Activated T-helper 2 cell treated with anti-CD3 and anti-CD28 coated beads, Interferon-gamma antibody, Interleukin-2, Interleukin-4, amounts not matched to agents 10 μg/mL and 5 μg/mL and 100 μg/mL, durations not matched to agents 14 hours and 24 hours and 36 hours (primary cell): ENCODE results near the gene SZT2. TPM values are rescaled to one million over a fixed set of nuclear protein-coding genes. Genes with fewer than 3 reads are reported as not detected.
"Not testable (repeated sequence)": the region's sequence is repeated elsewhere in the genome, so short reads cannot be mapped to it uniquely, and the experiment has no call there.

ENCODE experiments used
- DNase-seq: peaks from one replicate; pipeline ENCODE4 v3.0.0; 2021; ENCODE audit warnings: low spot score
- H3K27ac Mint-ChIP-seq: one replicate; pipeline ENCODE4 v1.8.0; 2021; ENCODE audit warnings: mixed read lengths
- H3K27me3 Mint-ChIP-seq: one replicate; pipeline ENCODE4 v1.8.0; 2021; ENCODE audit warnings: low read depth, mixed read lengths
- H3K36me3 Mint-ChIP-seq: one replicate; pipeline ENCODE4 v1.8.0; 2021; ENCODE audit warnings: low read depth, mixed read lengths
- H3K4me1 Mint-ChIP-seq: one replicate; pipeline ENCODE4 v1.8.0; 2021; ENCODE audit warnings: low read depth, mixed read lengths
- H3K4me3 Mint-ChIP-seq: one replicate; pipeline ENCODE4 v1.8.0; 2021; ENCODE audit warnings: low read depth, mild to moderate bottlenecking, moderate library complexity, mixed read lengths
- H3K9me3 Mint-ChIP-seq: one replicate; pipeline ENCODE4 v1.8.0; 2021; ENCODE audit warnings: mixed read lengths
- intact Hi-C: fragments of 100-400 bp; cut with micrococcal nuclease; formaldehyde crosslinking; loops from one replicate; pipeline ENCODE4 v1.15.1; 2023
- total RNA-seq: library from RNA; stranded (reverse); gene quantifications from 2 replicates; pipeline ENCODE4 v1.2.3, GENCODE V29; 2022

The SZT2 gene
- total RNA-seq, 1 donor from 2014 or later = 56.6 TPM

GRCh38 chr1:43366601-43367025, 23.1 kb upstream of the SZT2 start:
- intact Hi-C loops = loop anchor here (5.0 to 10.0 kb wide), 3 partner anchors 88 to 682 kb away; partner anchors contain the start of genes CFAP57, EBNA1BP2, HYI and YBX1
- Mint-ChIP-seq H3K4me1 (peaks cover 42% of the 10 kb centered on the region), H3K4me3 (peak overlapping the region; percentile 91), H3K36me3 (peaks cover 58% of the 10 kb centered on the region), H3K27me3 (no peaks in the 10 kb centered on the region), H3K9me3 (no peaks in the 10 kb centered on the region), H3K27ac (peak overlapping the region; percentile 85)
- DNase-seq = no peak

DNA sequence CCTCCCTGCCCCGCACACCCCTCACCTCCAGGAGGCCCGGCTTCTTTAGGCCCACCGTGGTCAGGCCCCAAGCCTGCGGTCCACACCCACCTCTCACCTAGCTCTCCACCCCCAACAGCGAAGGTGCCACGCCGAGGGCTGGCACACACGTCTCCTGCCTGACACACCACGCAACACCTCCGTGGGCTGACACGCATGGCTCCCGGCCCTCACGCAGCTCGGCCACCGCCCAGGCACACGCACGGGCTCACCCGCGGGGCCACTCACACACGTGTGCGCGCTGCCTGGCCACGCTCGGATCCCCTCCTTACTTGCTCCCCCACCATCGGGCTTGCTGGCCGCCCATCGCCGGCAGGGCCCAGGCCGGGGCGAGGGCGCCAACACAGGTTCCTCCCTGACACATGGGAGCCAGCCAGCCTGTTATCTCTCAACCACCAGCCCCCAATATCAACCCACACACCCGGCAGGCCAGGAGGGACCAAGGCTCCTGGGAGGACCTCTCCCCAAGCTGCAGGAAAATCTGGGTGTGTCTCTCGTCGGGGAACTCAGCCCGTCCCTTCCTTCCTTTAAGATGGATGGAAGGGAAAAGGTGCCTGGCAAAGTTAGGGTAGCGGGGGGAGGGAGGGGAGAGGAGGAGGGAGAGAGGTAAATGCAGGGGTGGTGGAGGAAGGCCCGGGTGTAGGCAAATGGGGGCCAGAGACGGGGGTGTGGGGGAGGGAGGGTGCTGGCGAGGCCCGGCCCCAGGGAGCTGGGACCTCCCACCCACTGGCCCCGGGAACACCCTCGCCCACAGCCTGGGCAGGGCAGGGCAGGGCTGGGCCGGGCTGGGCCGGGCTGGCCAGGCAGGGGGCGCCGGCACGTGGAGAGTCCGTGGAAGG, 22.4 kb upstream of the SZT2 start:
- Mint-ChIP-seq H3K36me3 (peaks cover 52% of the 10 kb centered on the region), H3K9me3 (no peaks in the 10 kb centered on the region), H3K4me3 (peak overlapping the region; percentile 91), H3K4me1 (peaks cover 36% of the 10 kb centered on the region), H3K27ac (peak overlapping the region; percentile 85), H3K27me3 (no peaks in the 10 kb centered on the region)
- intact Hi-C loops = loop anchor here (5.0 to 10.0 kb wide), 3 partner anchors 88 to 682 kb away; partner anchors contain the start of genes CFAP57, EBNA1BP2, HYI and YBX1
- DNase-seq = no peak

DNA sequence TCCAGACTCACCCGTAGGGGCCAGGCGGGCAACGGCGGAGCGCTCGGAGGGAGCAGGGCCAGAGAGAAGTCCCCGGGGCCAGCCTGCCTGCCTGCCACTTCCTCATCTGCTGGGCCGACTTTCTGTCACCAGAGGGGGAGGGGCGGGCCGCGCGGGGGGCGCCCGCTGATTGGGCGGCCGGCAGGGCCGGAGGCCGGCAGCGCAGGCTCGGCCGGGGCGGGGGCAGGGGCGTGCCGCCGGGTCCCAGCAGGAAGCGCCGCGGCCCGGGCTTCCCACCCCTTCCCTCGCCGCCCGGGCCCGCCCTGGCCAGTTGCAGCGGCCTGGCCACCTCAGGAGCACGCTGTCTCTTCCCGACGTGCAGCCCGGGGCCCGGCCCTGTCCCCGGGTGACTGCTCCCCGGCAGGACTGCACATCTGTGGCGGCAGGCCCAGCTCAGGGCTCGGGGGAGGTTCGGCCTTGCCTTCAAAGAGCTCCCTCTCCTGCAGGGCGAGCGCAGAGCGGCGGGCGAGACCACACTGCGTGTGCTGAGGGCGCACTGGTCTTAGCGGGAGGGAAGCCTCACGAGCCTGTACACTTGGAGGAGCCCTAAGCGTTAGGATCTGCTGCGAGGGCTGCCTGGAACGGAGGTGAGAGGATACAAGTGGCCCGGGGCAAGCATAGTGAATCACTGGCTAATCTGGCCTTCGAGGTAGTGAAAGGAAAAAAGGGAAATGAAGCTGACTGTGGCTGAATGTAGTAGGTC, 21.6 kb upstream of the SZT2 start, which contains the start of gene ELOVL1:
ELOVL1 (minus strand) TSS at position 108 of the 742 bp plus-strand sequence. CDS start 2,402 bp downstream, outside the sequence.
- Mint-ChIP-seq H3K36me3 (peaks cover 46% of the 10 kb centered on the region), H3K9me3 (no peaks in the 10 kb centered on the region), H3K4me3 (peak within 1 kb of the TSS; percentile 97), H3K4me1 (peaks cover 35% of the 10 kb centered on the region), H3K27me3 (no peaks in the 10 kb centered on the region), H3K27ac (peak within 1 kb of the TSS; percentile 88)
- peak; percentile 86 for DNase-seq
- intact Hi-C loops = loop anchor here (1.0 to 10.0 kb wide), 5 partner anchors 10 to 683 kb away; partner anchors contain the start of genes CDC20, CFAP57, EBNA1BP2 and HYI

GRCh38 chr1:43368646-43369020, 21.1 kb upstream of the SZT2 start:
- Mint-ChIP-seq H3K4me1 (peaks cover 31% of the 10 kb centered on the region), H3K4me3 (peak overlapping the region; percentile 97), H3K36me3 (peaks cover 41% of the 10 kb centered on the region), H3K27ac (peak overlapping the region; percentile 88), H3K27me3 (no peaks in the 10 kb centered on the region), H3K9me3 (no peaks in the 10 kb centered on the region)
- no peak for DNase-seq
- intact Hi-C loops = loop anchor here (1.0 to 10.0 kb wide), 5 partner anchors 10 to 684 kb away; partner anchors contain the start of genes CDC20, CFAP57, EBNA1BP2 and HYI

DNA sequence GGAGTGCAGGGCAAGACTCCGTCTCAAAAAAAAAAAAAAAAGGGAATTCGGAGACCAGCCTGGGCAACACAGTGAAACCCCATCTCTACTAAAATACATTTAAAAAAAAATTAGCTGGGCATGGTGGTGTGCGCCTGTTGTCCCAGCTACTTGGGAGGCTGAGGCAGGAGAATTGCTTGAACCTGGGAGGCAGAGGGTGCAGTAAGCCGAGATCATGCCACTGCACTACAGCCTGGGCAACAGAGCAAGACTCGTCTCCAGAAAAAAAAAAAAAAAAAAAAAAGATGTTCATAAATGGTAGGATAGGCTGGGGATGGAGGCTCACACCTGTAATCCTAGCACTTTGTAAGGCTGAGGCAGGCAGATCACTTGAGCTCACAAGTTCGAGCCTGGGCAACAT, 19.9 kb upstream of the SZT2 start:
- not testable (repeated sequence) for H3K27ac Mint-ChIP-seq, DNase-seq, H3K9me3 Mint-ChIP-seq, H3K27me3 Mint-ChIP-seq, H3K4me3 Mint-ChIP-seq
- peaks cover 28% of the 10 kb centered on the region for H3K4me1 Mint-ChIP-seq
- intact Hi-C loops = loop anchor here (5.0 to 10.0 kb wide), 3 partner anchors 85 to 685 kb away; partner anchors contain the start of genes CFAP57, EBNA1BP2, HYI and YBX1
- peaks cover 29% of the 10 kb centered on the region for H3K36me3 Mint-ChIP-seq

DNA sequence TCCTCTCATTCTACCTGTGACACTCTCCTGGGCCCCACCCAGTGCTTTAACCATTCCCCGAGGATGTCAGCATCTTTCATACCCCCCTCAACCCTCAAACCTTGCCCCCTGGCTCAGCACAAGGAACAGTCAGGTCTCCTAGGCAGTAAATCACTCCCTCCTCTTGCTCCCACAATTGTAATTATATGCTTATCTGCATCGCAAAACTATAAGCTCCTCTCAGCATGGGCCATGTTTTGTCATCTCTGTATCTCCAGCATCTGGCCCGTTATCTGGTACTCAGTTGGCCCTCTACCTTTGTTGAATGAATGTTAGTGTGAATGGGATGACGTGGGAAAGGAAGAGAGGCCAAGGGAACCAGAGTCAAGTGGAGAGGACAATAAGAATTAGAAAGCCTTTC, 19.1 kb upstream of the SZT2 start:
- H3K27me3 Mint-ChIP-seq = no peaks in the 10 kb centered on the region
- no peaks in the 10 kb centered on the region for H3K9me3 Mint-ChIP-seq
- peaks cover 22% of the 10 kb centered on the region for H3K4me1 Mint-ChIP-seq
- intact Hi-C loops = no loop called here
- H3K27ac Mint-ChIP-seq = no peak overlapping the region
- no peak for DNase-seq
- peaks cover 21% of the 10 kb centered on the region for H3K36me3 Mint-ChIP-seq
- peak overlapping the region; percentile 22 for H3K4me3 Mint-ChIP-seq

- Mint-ChIP-seq H3K27me3 (no peaks in the 10 kb centered on the region), H3K36me3 (peaks cover 15% of the 10 kb centered on the region), H3K9me3 (no peaks in the 10 kb centered on the region), H3K4me3 (no peak overlapping the region), H3K27ac (no peak overlapping the region), H3K4me1 (peaks cover 14% of the 10 kb centered on the region)
- no peak for DNase-seq
- intact Hi-C loops = no loop called here
Measured at GRCh38 chr1:43372172-43372571, 17.5 kb upstream of the SZT2 start.

- H3K36me3 Mint-ChIP-seq = peaks cover 12% of the 10 kb centered on the region
- no peaks in the 10 kb centered on the region for H3K9me3 Mint-ChIP-seq
- intact Hi-C loops = no loop called here
- H3K27ac Mint-ChIP-seq = no peak overlapping the region
- H3K27me3 Mint-ChIP-seq = no peaks in the 10 kb centered on the region
- no peak overlapping the region for H3K4me3 Mint-ChIP-seq
- H3K4me1 Mint-ChIP-seq = peaks cover 13% of the 10 kb centered on the region
- DNase-seq = no peak
Measured at GRCh38 chr1:43373066-43373940, 16.4 kb upstream of the SZT2 start.

DNA sequence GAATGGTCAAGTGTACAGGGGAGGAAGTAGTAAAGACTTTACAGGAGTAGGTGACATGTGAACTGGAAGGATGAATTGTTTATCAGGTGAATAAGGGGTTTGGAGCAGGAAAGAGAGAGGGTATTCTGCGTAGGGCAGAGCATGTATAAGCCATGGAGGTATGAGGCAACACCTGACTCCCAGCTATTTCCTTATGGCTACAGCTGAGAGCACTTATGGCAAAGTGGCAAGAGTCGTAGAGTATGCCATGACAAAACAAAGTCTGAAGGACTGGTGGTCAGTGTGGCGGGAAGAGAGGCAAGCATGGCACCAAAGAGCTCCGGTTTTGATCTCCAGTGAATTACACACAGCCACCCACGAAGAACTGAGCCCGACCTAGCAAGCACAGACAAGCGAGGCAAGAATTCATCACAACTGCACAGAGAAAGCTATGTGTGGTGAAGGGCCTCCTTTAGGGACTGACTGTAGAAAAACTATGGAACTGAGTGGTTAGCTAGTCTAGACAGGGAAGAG, 12.9 kb upstream of the SZT2 start:
- intact Hi-C loops = no loop called here
- Mint-ChIP-seq H3K9me3 (no peaks in the 10 kb centered on the region), H3K36me3 (peaks cover 21% of the 10 kb centered on the region), H3K4me3 (no peak overlapping the region), H3K27me3 (no peaks in the 10 kb centered on the region), H3K27ac (no peak overlapping the region), H3K4me1 (peaks cover 2% of the 10 kb centered on the region)
- DNase-seq = no peak

DNA sequence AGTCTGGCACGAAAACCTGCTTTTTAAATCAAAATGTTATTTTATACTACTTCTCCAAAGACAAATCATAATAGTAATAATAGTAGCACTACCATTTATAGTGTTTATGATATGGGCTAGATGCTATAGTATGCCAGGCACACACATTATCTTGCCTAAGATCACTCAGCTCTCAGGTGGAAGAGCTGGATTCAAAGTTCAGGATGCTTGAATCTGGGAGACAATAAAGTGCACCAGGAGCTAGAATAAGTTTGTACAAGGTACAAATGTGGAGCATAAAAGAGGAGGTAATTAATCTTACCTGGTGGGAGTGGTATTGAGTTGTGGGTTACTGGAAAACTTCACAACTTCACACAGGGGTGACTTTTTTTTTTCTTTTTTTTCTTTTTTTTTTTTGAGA, 11.9 kb upstream of the SZT2 start:
- Mint-ChIP-seq H3K4me1 (peaks cover 2% of the 10 kb centered on the region), H3K9me3 (no peaks in the 10 kb centered on the region), H3K27ac (no peak overlapping the region), H3K27me3 (no peaks in the 10 kb centered on the region), H3K36me3 (peaks cover 28% of the 10 kb centered on the region), H3K4me3 (no peak overlapping the region)
- DNase-seq = no peak
- intact Hi-C loops = no loop called here

- Mint-ChIP-seq H3K4me3 (no peak overlapping the region), H3K9me3 (no peaks in the 10 kb centered on the region), H3K27ac (no peak overlapping the region), H3K27me3 (no peaks in the 10 kb centered on the region), H3K4me1 (peaks cover 2% of the 10 kb centered on the region), H3K36me3 (peaks cover 41% of the 10 kb centered on the region)
- intact Hi-C loops = no loop called here
- no peak for DNase-seq
Measured at GRCh38 chr1:43379476-43379875, 10.2 kb upstream of the SZT2 start.

- intact Hi-C loops = no loop called here
- Mint-ChIP-seq H3K27ac (peak overlapping the region; percentile 6), H3K4me1 (peaks cover 2% of the 10 kb centered on the region), H3K9me3 (no peaks in the 10 kb centered on the region), H3K4me3 (no peak overlapping the region), H3K27me3 (no peaks in the 10 kb centered on the region), H3K36me3 (peaks cover 56% of the 10 kb centered on the region)
- no peak for DNase-seq
Measured at GRCh38 chr1:43381612-43382011, 8.1 kb upstream of the SZT2 start.
